Measurements from ENCODE around the gene ELMOD1.
A peak's percentile ranks its signal among the peaks of the same experiment; 100 is the strongest.

ELMOD1 gene

DNA sequence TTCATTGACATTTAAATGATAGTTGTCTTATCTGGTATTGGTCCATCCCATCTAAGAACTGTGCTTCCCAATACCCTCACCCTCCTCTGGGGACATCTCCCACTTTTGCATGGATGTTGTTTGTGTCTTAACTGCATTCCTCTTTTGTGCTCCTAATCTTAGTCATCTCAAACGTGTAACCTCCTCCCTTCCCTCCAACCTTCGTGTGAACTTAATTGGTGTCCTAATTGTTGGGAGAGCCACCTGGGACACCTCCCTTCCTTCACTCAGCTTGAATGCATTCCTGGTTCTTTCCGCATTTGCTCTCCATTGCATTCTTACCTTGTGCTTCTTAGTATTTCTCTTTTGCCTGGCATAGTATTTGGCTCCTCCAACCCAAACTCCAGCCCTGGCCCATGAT lies 9.8 kb upstream of the ELMOD1 start:
- POLR2A ChIA-PET: no interaction called here
- CTCF ChIA-PET: interaction anchor here (1.2 kb wide), 1 partner anchor 108 kb away, joined by 3 read pairs; no protein-coding TSS in a partner anchor
- no peak for TF ChIP-seq CTCF (IDR thresholded peaks at IDR 0.05; ENCODE audit: insufficient read depth, low read length, missing control alignments)
- H3K4me3 ChIP-seq (ENCODE audit: low read depth, low read length): no peak overlapping the region
- DNase-seq (ENCODE audit: low read depth, low spot score): no peak

GRCh38 chr11:107583629-107584195 lies 7.2 kb upstream of the ELMOD1 start:
- ChIA-PET POLR2A (no interaction called here), CTCF (interaction anchor here (0.7 to 1.6 kb wide), 4 partner anchors 10 to 109 kb away, joined by 3 to 9 read pairs (median 3); no protein-coding TSS in a partner anchor)
- no peak for DNase-seq (ENCODE audit: low read depth, low spot score)
- TF ChIP-seq CTCF (IDR thresholded peaks at IDR 0.05; ENCODE audit: insufficient read depth, low read length, missing control alignments): no peak
- H3K4me3 ChIP-seq (ENCODE audit: low read depth, low read length): no peak overlapping the region

DNA sequence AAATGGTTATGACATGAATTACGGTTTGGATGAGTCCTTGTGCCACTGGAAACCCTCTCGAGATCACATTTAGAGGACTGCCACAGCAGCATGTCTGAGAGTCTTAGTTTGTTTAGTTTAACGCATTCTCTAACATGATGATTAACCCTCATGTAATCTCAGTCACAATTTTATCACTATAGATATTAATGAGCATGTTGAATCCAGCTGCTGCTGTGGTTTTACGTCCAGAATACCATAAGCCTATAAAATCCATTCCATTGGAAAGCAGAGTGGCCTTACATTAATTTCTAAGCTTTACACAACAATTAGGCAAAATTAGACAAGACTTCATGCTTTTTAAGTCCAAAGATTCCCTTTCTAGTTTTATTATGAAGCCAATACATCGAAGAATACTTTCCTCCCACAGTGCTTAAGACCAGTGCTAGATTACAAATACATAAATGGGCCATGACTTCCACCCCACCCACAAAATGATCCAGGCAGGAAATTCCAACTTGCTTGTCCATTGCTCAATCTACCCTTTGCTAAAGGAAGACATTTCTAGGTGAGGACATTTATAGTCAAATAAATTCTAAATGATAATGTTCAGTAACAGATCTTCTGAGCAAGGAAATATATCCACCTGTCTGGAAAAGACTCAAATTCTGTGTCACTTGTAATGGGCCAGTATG lies 3.5 kb upstream of the ELMOD1 start:
- CTCF ChIA-PET: interaction anchor here (1.4 to 2.5 kb wide), 3 partner anchors 10 to 102 kb away, joined by 3 to 15 read pairs (median 3); no protein-coding TSS in a partner anchor
- POLR2A ChIA-PET: no interaction called here

GRCh38 chr11:107591378-107592230 lies 657 bp downstream of the ELMOD1 start:
- ChIA-PET POLR2A (no interaction called here), CTCF (interaction anchor here (0.6 to 2.9 kb wide), 3 partner anchors 14 to 98 kb away, joined by 4 to 9 read pairs (median 7); no protein-coding TSS in a partner anchor)
- DNase-seq (ENCODE audit: low read depth, low spot score): no peak
- no peak for TF ChIP-seq CTCF (IDR thresholded peaks at IDR 0.05; ENCODE audit: insufficient read depth, low read length, missing control alignments)
- H3K4me3 ChIP-seq (ENCODE audit: low read depth, low read length): peak overlapping the region; percentile 66

More for the DNA sequence above, 3.5 kb upstream of the ELMOD1 start:
- TF ChIP-seq CTCF (IDR thresholded peaks at IDR 0.05; ENCODE audit: insufficient read depth, low read length, missing control alignments): no peak
- no peak overlapping the region for H3K4me3 ChIP-seq (ENCODE audit: low read depth, low read length)
- DNase-seq (ENCODE audit: low read depth, low spot score): no peak

DNA sequence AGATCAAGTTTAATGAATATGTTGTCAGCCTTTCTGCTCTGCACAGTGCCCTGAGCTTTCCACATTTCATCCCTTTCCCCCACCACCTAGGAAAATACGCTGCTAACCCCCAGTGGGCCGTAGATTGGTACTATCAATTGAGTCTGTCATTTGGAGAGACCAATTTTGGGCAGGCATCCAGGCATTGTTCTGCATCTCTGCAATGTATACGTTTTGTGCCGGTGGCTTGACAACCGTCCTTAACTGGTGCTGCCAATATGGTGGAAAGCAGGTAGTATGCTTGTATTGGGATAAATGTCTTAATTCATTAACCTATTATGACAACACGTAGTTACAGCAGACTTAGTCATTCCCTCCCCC lies 1.3 kb downstream of the ELMOD1 start:
- no peak for TF ChIP-seq CTCF (IDR thresholded peaks at IDR 0.05; ENCODE audit: insufficient read depth, low read length, missing control alignments)
- ChIA-PET POLR2A (no interaction called here), CTCF (interaction anchor here (0.6 to 1.8 kb wide), 2 partner anchors 29 to 97 kb away, joined by 4 to 7 read pairs; no protein-coding TSS in a partner anchor)
- no peak overlapping the region; the same call in 1 of the 2 replicates for H3K4me3 ChIP-seq (ENCODE audit: low read depth, low read length)
- DNase-seq (ENCODE audit: low read depth, low spot score): no peak

DNA sequence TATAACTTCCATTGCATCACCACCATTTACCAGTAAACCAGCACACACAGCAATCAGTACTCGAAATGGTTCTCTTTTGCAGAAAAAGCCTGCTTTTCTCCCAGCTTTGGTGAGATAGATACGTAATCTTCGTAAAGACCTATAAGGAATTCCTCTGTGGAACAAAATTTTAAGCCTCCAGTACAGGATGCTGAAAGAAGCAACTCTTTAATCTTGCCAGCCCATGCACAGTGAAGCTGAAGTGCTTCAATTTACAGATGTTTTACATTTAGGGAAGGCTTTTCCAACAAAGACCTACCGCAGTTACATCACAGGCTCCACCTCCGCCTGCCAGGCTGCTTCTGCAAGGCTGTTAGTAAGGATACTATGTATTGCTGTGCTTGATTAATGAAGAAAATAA lies 1.9 kb downstream of the ELMOD1 start:
- ChIA-PET POLR2A (no interaction called here), CTCF (interaction anchor here (1.3 kb wide), 1 partner anchor 16 kb away, joined by 3 read pairs; no protein-coding TSS in a partner anchor)
- no peak overlapping the region for H3K4me3 ChIP-seq (ENCODE audit: low read depth, low read length)
- no peak for TF ChIP-seq CTCF (IDR thresholded peaks at IDR 0.05; ENCODE audit: insufficient read depth, low read length, missing control alignments)
- DNase-seq (ENCODE audit: low read depth, low spot score): no peak
